ENCODE measurements around the gene SNCG. TPM values are rescaled to one million over a fixed set of nuclear protein-coding genes. Genes with fewer than 3 reads are reported as not detected.

The SNCG gene
- 26.3 and 36.1 TPM in 2 replicates for total RNA-seq

DNA sequence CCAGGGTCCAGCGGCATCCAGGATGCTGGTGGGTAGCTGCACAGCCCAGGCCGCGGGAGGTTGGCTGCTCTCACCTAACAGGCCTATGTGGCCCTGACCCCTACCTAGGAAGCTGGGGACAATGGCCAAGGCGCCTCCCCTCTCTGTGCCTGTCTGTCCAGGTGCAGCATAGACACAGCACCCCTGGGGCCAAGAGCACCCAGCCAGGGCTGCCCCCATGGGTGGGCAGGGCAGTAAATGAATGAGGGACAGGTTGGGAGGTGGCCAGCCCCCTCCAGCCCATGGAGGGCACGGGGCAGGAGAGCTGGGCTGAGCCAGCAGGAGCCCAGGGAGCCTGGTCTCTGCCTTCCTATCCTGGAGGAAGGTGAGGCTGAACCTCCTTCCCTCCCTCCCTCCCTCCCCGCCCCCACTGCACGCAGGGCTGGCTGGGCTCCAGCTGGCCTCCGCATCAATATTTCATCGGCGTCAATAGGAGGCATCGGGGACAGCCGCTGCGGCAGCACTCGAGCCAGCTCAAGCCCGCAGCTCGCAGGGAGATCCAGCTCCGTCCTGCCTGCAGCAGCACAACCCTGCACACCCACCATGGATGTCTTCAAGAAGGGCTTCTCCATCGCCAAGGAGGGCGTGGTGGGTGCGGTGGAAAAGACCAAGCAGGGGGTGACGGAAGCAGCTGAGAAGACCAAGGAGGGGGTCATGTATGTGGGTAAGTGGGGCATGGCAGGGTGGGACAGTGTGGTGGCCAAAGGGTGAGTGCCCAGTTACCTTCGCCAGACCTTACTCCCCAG is at the start of gene SNCG:
SNCG (plus strand) TSS at position 484 of the 785 bp plus-strand sequence; CDS start at position 583, 99 bp downstream.

GRCh38 chr10:86957471-86958115 is 806 bp upstream of the SNCG start, which contains the start of gene MMRN2:
Gene MMRN2 (minus strand): TSS chr10:86957615. CDS start chr10:86957541, 74 bp downstream.

DNA sequence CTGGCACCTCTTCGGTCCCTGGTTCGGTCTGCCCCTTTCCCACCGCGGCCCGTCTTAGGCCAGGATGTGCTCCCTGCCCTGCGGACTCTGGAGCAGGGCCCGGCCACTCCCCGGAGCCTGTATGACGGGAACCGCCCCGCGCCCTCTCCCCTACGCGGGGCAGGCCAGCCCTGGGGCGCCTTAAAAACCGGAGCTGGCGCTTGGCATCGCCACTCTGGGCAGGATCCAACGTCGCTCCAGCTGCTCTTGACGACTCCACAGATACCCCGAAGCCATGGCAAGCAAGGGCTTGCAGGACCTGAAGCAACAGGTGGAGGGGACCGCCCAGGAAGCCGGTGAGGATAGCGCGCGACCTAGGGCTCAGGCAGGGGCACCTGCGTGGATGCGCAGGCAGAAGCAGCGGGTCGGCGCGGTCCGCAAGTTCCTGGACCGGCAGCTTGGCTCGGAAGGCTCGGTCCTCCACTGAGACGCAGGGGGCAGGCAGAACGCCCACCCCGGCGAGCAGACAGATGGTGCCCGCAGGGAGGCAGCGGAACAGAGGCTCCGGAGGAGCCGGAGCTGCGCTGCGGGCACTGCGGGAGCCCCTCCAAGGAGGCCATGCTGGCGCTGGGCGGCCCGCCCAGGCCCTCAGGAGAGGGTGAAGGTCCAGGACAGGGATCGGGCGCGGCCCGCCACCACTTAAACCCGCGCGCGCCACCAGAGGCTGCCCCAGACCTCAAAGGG is 10.0 kb downstream of the SNCG start, which contains the start of gene ADIRF:
ADIRF (plus strand) TSS at position 212 of the 723 bp plus-strand sequence; CDS start at position 275, 63 bp downstream.

Other genes starting within 250 kb of the SNCG start
- 54.8 and 73.9 TPM in 2 replicates for gene BMPR1A, start 202.0 kb upstream of the SNCG start, total RNA-seq
- 5.4 and 9.0 TPM in 2 replicates for gene MMRN2, start 984 bp upstream of the SNCG start, total RNA-seq
- gene ADIRF, start 9.9 kb downstream of the SNCG start, total RNA-seq, result 29.3 and 69.4 TPM in 2 replicates
- not detected in 2 replicates for gene FAM25A, start 61.7 kb downstream of the SNCG start, total RNA-seq
- 227 and 276 TPM in 2 replicates for gene GLUD1, start 136.2 kb downstream of the SNCG start, total RNA-seq
- 25.7 and 31.6 TPM in 2 replicates for gene SHLD2, start 136.6 kb downstream of the SNCG start, total RNA-seq